Body of pancreas (tissue), 4 donors: ENCODE results near the gene ZNF511.

ENCODE experiments used
- CTCF ChIP-seq, 7 experiments: fragments of 450-650 bp in 4 of 7; fragments of 200-600 bp in 3 of 7; sonication (generic) in 3 of 7; IDR thresholded peaks; one replicate each; pipeline ENCODE4 v1.5.1; 2016 to 2019; ENCODE audit warnings: antibody characterized with exemption in 7 of 7
- POLR2A ChIP-seq, 3 donors: fragments of 450-650 bp; IDR thresholded peaks; one replicate each; pipeline ENCODE4 v1.6.1; 2016; ENCODE audit warnings: antibody characterized with exemption in 3 of 3, mild to moderate bottlenecking in 2 of 3

- no peak for TF ChIP-seq CTCF (IDR thresholded peaks at IDR 0.05)
- TF ChIP-seq POLR2A (IDR thresholded peaks at IDR 0.05): no peak
Observed at GRCh38 chr10:133324198-133324792, 15.6 kb downstream of the ZNF511 start.
